Fibroblast of the conjunctiva (primary cell): ENCODE data around the gene STAU1.
"Not testable (repeated sequence)": the region's sequence is repeated elsewhere in the genome, so short reads cannot be mapped to it uniquely, and the experiment has no call there.

Experiments used
- DNase-seq: peaks from one replicate; pipeline ENCODE4 v3.0.0-alpha.2; 2010; ENCODE audit warnings: low read depth

Gene STAU1

GRCh38 chr20:49166534-49167449, 21.3 kb downstream of the STAU1 start:
- DNase-seq: no peak

- no peak for DNase-seq
Measured at GRCh38 chr20:49165611-49166010, 22.5 kb downstream of the STAU1 start.

- DNase-seq: no peak
Measured at GRCh38 chr20:49163696-49164095, 24.4 kb downstream of the STAU1 start.

GRCh38 chr20:49161428-49162152, 26.5 kb downstream of the STAU1 start:
- no peak for DNase-seq

- no peak for DNase-seq
Measured at GRCh38 chr20:49160057-49160929, 27.8 kb downstream of the STAU1 start.

- no peak for DNase-seq
Measured at GRCh38 chr20:49157146-49157545, 31.0 kb downstream of the STAU1 start.

GRCh38 chr20:49156481-49156880, 31.7 kb downstream of the STAU1 start:
- DNase-seq: no peak

GRCh38 chr20:49151436-49151835, 36.7 kb downstream of the STAU1 start:
- no peak for DNase-seq

GRCh38 chr20:49149281-49150045, 38.7 kb downstream of the STAU1 start:
- DNase-seq: peak; percentile 26

GRCh38 chr20:49148601-49149000, 39.5 kb downstream of the STAU1 start:
- DNase-seq: no peak

- DNase-seq: no peak
Measured at GRCh38 chr20:49147296-49147695, 40.8 kb downstream of the STAU1 start.

- DNase-seq: no peak
Measured at GRCh38 chr20:49146442-49147225, 41.5 kb downstream of the STAU1 start.

GRCh38 chr20:49140834-49141233, 47.3 kb downstream of the STAU1 start:
- DNase-seq: no peak

GRCh38 chr20:49140411-49140810, 47.7 kb downstream of the STAU1 start:
- no peak for DNase-seq

GRCh38 chr20:49138431-49138830, 49.7 kb downstream of the STAU1 start:
- DNase-seq: no peak

GRCh38 chr20:49136817-49137571, 51.1 kb downstream of the STAU1 start:
- DNase-seq: no peak

- not testable (repeated sequence) for DNase-seq
Measured at GRCh38 chr20:49134797-49135196, 53.3 kb downstream of the STAU1 start.

GRCh38 chr20:49133571-49133970, 54.6 kb downstream of the STAU1 start:
- DNase-seq: no peak

GRCh38 chr20:49132995-49133478, 55.1 kb downstream of the STAU1 start:
- DNase-seq: peak; percentile 70

- DNase-seq: no peak
Measured at GRCh38 chr20:49123982-49124381, 64.2 kb downstream of the STAU1 start.
